PFSK-1 (cell line): ENCODE results near the gene IRX4.

Experiments used
- FOXP2 ChIP-seq: optimal IDR thresholded peaks from 2 replicates; pipeline ENCODE3; 2011; ENCODE audit warnings: borderline replicate concordance, control low read depth, inconsistent platforms; ENCODE audit not compliant: insufficient read depth; ENCODE audit errors: extremely low read length, extremely low read depth
- POLR2AphosphoS5 ChIP-seq: IDR thresholded peaks from 2 replicates; pipeline ENCODE4 v1.6.1; 2012; ENCODE audit warnings: low read depth, mild to moderate bottlenecking, control low read depth, low read length, moderate library complexity
- SIN3A ChIP-seq: IDR thresholded peaks from 2 replicates; pipeline ENCODE4 v1.6.1; 2012; ENCODE audit warnings: mild to moderate bottlenecking, low read length, moderate library complexity, borderline replicate concordance; ENCODE audit not compliant: insufficient read depth
- TAF1 ChIP-seq: IDR thresholded peaks from 2 replicates; pipeline ENCODE4 v1.6.1; 2012; ENCODE audit warnings: low read length, control low read depth, borderline replicate concordance; ENCODE audit not compliant: insufficient read depth
- TF ChIP-seq, protein P1 (sequence below), 2 experiments: IDR thresholded peaks; 2 replicates each; pipeline versions ENCODE4 v1.6.1 to v1.8.0; 2011 to 2012; ENCODE audit warnings: low read depth in 2 of 2, low read length in 2 of 2, control low read depth in 1 of 2, inconsistent platforms in 1 of 2, mild to moderate bottlenecking in 1 of 2, moderate library complexity in 1 of 2; ENCODE audit not compliant: insufficient read depth in 1 of 2

Gene IRX4

DNA sequence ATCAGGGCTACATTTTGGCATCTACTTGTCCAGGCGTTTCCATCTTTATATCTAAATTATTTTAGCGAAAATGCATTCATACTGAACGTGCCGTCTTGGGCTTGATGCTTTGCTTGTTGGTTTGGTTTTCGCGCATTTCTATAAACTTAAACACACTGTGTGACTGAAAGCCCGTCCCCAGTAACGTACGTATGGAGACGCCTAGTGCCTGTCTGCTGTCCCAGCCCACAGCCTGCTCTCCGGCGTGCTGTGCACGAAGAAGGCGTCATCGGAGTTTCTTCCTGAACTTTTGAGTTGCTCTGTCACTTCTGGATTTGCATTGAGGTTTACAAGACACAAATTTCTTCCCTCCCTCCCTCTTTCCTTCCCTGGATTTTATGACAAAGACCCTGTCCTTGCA, 40.6 kb upstream of the IRX4 start:
- TF ChIP-seq POLR2AphosphoS5 (no peak), FOXP2 (no peak), SIN3A (no peak), TAF1 (no peak)
- TF ChIP-seq, protein P1, sequence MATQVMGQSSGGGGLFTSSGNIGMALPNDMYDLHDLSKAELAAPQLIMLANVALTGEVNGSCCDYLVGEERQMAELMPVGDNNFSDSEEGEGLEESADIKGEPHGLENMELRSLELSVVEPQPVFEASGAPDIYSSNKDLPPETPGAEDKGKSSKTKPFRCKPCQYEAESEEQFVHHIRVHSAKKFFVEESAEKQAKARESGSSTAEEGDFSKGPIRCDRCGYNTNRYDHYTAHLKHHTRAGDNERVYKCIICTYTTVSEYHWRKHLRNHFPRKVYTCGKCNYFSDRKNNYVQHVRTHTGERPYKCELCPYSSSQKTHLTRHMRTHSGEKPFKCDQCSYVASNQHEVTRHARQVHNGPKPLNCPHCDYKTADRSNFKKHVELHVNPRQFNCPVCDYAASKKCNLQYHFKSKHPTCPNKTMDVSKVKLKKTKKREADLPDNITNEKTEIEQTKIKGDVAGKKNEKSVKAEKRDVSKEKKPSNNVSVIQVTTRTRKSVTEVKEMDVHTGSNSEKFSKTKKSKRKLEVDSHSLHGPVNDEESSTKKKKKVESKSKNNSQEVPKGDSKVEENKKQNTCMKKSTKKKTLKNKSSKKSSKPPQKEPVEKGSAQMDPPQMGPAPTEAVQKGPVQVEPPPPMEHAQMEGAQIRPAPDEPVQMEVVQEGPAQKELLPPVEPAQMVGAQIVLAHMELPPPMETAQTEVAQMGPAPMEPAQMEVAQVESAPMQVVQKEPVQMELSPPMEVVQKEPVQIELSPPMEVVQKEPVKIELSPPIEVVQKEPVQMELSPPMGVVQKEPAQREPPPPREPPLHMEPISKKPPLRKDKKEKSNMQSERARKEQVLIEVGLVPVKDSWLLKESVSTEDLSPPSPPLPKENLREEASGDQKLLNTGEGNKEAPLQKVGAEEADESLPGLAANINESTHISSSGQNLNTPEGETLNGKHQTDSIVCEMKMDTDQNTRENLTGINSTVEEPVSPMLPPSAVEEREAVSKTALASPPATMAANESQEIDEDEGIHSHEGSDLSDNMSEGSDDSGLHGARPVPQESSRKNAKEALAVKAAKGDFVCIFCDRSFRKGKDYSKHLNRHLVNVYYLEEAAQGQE (IDR thresholded peaks at IDR 0.05; ENCODE audit: insufficient read depth in 1 of 2, low read depth in 2 of 2, low read length in 2 of 2), result no peak

DNA sequence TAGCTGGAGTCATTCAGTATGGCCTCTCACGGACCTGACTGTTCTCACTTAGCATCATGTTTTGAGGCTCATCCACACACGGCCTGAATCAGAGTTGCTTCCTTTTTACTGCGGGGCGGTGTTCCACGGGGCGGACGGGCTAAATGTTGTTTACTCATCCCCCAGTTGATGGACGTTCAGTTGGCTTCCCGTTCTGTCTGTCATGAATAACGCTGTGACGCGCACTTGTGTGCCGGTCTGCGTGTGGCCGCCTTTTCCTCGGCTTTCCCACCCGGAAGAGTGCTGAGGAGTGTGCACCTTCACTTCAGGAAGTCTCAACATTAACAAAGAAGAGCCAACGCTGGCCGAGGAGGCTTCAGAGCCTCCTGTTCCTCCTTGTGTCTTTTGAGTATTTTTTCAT, 39.0 kb upstream of the IRX4 start:
- TF ChIP-seq, protein P1 (IDR thresholded peaks at IDR 0.05; ENCODE audit: insufficient read depth in 1 of 2, low read depth in 2 of 2, low read length in 2 of 2), result no peak
- TF ChIP-seq SIN3A (no peak), TAF1 (no peak), FOXP2 (no peak), POLR2AphosphoS5 (no peak)

DNA sequence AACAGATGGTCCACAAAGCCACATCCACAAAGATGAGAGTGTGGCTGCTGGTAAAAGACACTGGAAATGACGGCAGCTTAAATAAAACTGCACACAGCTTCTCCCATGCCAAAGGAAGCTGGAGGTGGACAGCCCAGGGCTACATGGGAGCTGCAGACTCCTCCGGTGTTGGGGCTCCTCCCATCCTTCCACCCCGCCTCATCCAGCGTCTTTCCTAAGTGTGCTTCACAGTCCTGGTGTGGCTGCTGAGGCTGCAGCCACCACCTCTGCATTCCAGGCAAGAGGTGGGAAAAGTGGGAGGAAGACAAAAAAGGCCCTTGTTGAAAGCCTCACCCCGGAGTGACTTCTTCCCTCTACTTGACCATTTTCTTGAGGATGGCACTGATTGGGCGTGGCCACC, 37.0 kb upstream of the IRX4 start:
- TF ChIP-seq, protein P1 (IDR thresholded peaks at IDR 0.05; ENCODE audit: insufficient read depth in 1 of 2, low read depth in 2 of 2, low read length in 2 of 2), result no peak
- no peak for TF ChIP-seq SIN3A
- no peak for TF ChIP-seq FOXP2
- no peak for TF ChIP-seq POLR2AphosphoS5
- no peak for TF ChIP-seq TAF1

DNA sequence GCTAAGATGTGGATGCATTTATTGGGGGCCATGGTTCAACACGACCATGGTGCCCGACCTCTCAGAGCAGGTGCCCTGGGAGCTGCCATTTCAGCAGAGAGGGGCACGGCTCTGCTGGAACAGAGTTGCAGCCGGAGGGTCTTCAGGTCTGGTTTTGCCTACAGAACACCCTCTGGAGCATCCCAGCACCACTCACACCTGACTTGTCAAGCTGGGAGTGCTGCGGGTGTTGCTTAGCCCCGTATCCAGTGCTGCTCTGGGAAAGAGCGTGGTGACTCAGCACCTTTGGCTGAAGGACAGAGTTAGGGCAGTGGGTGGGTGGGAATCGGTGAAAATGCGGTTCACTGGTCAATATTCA, 36.5 kb upstream of the IRX4 start:
- TF ChIP-seq POLR2AphosphoS5, result no peak
- no peak for TF ChIP-seq FOXP2
- no peak for TF ChIP-seq SIN3A
- TF ChIP-seq, protein P1 (IDR thresholded peaks at IDR 0.05; ENCODE audit: insufficient read depth in 1 of 2, low read depth in 2 of 2, low read length in 2 of 2), result no peak
- TF ChIP-seq TAF1, result no peak

DNA sequence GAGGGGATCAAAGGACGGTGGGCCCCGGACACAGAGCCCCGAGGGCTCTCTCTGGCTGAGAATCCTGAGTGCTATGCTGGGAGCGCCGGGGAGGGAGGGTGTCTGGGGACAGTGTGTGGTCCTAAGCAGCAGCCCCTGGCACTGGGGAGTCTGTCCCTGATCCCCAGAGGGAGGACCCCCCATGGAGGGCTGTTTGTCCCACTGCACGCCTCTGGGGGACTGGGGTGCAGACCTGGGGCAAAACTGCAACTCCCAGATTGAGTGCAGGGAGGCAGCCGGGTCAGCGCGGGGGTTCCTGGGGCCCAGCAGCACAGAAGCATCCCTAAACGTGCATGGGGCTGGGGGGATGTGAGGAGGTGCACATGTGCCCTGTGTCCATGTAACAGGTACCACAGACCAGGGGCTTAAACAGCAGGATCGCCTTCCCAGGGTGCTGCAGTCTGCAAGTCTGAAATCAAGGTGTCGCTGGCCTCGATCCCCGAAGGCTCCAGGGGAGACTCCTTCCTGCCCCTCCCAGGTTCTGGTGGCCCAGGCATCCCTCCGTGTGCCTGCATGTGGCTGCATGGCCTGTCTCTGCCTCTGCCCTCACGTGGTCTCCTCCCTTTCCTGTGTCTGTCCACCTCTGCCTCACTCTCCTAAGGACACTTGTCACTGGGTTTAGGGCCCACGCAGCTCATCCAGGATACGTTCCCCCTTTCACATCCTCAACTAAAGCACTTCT, 35.9 kb upstream of the IRX4 start:
- TF ChIP-seq SIN3A (no peak), POLR2AphosphoS5 (no peak), TAF1 (no peak), FOXP2 (no peak)
- TF ChIP-seq, protein P1 (IDR thresholded peaks at IDR 0.05; ENCODE audit: insufficient read depth in 1 of 2, low read depth in 2 of 2, low read length in 2 of 2), result no peak
